Hindlimb muscle (tissue), 1 donor: ENCODE measurements around the gene FXYD3. TPM values are rescaled to one million over a fixed set of nuclear protein-coding genes. Genes with fewer than 3 reads are reported as not detected.
"Not testable (repeated sequence)": the region's sequence is repeated elsewhere in the genome, so short reads cannot be mapped to it uniquely, and the experiment has no call there.

Source experiments
- DNase-seq: peaks from one replicate; pipeline ENCODE4 v3.0.0-alpha.2; 2013
- polyA plus RNA-seq: library from polyadenylated mRNA; unstranded; fragments of 120-200 nt; gene quantifications from one replicate; pipeline ENCODE4 v1.2.1, GENCODE V29; 2013; ENCODE audit not compliant: insufficient read length

FXYD3 gene
- polyA plus RNA-seq, 1 donor, result 0.97 TPM

DNA sequence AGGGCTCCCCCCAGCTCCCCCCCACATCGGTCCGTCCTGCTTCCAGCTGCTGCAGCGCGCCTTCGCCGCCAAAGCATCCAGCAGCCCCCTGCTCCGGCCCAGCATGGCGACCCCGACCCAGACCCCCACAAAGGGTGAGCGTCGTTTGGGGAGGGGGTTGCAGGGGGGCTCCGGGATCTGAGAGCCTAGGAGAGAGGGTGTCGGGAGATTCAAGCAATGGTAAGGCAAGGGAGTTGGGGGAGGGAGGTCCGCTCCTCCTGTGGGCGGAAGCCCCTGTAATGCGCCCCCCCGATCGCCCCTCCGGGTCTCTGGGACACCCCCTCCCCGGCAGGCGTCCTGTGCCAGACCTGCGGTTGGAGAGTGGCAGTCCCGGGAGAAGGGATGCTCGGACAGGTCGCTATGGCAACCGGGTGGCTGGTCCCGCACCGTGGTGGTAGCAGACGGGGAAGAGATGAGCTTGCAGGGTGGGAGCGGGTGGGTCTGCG lies 27.6 kb downstream of the FXYD3 start, which contains the start of gene FXYD7:
Gene FXYD7 (plus strand): TSS at position 25 of the 485 bp plus-strand sequence. CDS start 79 bp downstream, at position 104.
- DNase-seq, result no peak

DNA sequence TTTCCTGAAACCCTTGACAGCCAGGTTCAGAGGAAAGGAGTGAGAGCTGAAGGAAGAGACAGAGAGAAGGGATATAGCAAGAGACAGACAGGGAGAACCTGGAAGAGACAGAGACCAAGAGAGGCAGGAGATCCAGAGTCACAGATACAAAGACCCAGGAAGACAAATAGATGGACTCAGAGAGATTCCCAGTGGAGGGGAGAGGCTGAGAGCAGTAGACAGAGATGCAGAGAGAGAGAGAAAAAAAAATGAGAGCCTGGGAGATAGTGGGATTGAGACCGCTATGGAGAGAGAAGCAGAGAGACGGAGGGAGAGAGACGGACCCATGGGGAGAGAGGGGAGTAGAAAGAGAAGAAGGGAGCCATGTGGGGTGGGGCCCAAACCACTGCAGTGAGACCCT lies 28.2 kb downstream of the FXYD3 start:
- no peak for DNase-seq

DNA sequence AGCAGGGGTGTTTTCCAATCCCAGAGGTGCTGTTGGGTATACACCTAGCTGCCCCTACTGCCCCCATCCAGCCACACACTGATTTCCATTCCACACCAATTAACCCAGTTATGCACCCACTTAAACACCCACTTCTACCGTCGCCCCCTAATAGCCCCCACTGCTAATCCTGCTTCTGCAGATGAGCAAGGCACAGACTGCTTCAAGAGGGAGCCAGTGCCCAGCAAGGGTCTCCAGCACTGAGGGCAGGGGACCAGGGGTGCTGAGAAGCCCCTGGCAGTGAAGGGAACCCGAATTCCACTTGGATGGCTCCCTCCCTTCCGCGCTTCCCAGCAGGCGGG lies 28.6 kb downstream of the FXYD3 start:
- no peak for DNase-seq

DNA sequence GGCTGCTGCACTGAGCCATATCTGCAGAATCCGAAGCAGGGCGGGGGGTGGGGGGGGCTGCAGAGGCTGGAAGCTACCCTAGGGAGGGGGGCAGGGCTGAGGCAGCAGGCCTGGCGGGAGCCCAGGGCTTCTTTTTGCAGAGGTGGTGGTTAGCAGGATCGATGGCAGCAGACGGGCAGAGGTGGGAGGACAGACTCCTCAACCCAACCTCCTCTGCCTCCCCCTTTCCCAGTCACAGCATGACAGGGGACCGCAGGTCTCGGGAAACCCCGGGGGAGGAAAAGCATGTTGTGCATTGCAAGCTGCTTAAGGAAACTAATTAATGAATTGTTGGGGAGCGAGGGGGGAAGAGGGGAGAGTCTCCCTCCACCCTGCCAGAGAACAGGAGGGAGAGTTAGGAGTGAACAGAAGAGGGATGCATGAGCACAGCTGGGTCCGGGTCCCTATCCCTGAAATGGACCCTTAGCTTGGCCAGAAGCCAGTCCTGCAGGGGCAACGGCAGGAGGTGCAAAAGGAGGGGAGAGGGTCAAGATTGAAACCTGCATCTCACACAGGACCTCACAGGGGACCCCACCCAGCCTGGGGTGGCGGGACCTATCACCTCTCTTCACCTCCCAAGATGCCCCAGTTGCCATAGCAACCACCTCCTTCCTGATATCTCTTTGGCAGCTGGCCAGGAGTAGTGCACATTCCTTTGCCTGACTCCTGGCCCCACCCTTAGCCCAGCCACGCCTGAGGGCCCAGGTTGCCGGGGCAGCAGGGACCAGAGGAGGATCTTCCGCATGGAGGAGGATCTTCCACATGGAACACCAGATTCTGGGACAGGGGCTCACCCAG lies 29.2 kb downstream of the FXYD3 start:
- no peak for DNase-seq

DNA sequence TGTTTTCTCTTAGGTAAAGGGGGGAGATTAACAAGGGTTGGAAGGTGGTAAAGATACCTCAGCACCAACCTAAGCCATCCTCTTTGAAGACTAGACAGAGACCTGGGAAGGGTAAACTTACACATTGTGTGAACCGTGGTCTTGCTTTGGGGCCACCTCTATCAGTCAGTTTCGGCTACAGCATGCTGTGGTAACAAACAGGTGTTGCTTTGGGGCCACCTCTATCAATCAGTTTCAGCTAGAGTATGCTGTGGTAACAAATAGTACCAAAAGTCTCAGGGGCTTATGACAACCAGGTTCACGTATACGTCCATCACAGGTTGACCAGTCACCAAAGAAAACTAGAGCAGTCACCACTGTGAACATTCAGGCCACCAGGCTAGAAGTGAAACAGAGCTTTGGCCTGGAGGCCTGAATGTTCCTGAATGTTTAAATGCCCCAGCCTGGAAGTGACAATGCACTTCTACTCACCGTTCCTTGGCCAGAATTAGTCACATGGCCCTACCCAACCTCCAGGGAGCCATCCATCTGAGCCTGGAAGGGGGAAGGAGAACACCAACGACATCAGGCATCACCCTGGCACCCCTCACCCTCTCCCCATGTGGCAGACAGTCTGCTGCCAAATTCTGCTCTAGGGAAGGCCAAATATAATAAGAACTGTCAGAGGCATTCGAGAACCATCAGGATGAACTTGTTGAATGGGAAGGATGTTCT lies 31.3 kb downstream of the FXYD3 start:
- DNase-seq, result no peak

DNA sequence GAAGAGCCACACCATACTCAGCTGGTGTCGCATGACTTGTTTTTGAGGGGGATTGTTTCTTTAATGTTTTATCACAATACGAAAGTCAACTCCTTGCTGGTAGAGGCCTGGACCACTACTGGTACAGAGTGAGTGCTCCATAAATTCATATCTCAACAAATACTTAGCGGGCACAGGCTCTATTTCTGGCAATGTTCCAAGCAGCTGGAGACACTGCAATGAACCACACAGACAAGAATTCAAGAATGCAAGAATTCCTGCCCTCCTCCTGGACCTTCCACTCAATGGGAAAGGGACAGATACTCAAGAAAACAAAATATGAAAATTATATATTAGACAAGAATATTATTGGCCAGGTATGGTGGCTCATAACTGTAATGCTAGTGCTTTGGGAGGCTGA lies 33.8 kb downstream of the FXYD3 start:
- no peak for DNase-seq

DNA sequence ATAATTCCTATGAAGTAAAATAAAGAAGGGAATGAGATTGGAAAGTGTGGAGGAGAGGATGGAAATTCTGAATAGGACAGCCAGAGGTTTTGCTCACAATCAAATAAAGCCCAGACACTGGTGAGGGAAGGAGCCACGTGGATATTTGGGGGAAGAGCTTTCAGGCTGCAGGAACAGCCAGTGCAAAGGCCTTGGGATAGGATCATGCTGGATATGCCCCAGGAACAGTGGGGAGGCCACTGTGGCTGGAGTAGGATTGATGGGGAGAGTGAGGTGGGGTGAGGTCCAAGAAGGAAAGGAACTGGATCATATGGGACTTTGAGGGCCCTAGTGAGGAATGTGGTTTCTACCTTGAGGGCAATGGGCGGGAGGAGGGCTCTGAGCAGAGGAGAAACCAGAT lies 34.8 kb downstream of the FXYD3 start:
- DNase-seq, result no peak

DNA sequence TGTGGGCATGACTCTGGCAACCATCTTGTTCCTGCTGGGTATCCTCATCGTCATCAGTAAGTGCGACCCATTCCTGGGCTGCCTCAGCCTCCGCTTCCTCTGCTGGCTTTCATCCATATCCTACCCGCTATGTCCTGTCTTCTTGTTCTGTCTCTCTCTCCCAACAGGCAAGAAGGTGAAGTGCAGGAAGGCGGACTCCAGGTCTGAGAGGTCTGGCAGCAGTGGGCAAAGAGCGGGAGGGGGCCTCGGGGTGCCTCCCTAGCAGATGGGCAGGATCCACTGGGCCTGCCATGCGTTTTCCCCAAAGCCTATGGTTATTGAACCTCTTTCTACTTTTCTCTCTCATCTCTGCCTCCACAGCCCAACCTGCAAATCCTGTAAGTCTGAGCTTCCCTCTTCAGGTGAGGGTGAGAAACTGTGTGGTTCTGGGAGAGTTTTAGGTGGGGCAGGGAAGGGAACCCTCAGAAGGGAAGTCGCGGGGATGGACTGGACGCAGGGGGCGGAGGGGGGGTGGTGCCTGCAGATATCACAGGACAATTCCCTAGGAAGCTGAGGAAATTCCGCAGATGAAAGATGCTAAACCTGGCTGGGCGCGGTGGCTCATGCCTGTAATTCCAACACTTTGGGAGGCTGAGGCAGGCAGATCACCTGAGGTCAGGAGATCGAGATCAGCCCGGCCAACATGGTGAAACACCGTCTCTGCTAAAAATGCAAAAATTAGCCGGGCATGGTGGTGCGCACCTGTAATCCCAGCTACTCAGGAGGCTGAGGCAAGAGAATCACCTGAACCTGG lies 35.8 kb downstream of the FXYD3 start:
- no peak for DNase-seq

DNA sequence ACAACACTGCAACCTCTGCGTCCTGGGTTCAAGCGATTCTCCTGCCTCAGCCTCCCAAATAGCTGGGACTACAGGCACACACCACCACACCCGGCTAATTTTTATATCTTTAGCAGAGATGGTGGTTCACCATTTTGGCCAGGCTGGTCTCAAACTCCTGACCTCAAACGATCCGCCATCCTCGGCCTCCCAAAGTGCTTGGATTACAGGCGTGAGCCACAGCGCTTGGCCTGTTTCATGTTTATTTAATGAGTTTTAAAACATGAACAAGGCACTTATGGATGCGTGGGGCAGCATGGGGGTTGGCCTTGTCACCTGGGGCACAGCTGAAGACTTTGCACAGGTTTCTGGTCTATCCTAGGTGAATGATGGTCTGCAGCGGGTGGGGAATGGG lies 37.5 kb downstream of the FXYD3 start:
- not testable (repeated sequence) for DNase-seq

DNA sequence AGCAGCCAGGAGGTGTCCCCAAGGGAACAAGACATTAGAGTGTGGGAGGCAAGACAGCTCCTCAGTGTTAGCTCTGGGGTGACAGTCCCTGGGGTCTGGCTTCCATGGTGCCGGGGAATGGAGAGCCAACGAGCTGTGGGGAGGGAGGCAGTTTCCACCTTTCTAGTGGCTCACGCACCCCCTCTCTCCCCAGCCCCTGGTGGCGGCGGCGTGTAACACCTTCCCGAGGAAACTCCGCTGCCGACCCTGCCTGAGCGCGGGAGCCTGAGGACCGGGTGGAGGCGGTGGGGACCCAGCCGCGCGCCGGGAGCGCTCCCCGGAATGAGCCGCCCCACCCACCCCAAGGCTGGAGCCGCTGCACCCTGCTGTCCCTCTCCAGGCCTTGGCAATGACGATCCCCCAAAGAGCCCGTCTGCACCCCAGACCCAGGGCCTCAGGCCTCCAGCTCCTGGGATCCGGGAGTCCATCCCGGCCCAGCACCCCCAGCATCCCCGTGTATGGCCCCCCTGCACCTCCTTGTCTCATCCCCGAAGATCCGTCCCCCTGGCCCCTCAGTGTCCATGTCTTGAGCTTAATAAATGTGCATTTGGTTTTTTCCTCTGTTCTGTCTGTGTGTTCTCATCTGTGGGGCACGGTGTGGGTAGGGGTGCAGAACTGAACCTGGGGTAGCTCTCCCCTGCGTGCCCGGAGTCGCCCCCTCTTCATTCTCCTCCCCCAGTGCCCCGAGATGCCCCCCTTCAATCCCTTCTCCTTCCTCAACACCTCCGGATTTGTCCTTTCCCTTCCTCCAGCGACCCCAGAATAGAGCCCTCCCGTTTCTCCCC lies 38.3 kb downstream of the FXYD3 start:
- no peak for DNase-seq

DNA sequence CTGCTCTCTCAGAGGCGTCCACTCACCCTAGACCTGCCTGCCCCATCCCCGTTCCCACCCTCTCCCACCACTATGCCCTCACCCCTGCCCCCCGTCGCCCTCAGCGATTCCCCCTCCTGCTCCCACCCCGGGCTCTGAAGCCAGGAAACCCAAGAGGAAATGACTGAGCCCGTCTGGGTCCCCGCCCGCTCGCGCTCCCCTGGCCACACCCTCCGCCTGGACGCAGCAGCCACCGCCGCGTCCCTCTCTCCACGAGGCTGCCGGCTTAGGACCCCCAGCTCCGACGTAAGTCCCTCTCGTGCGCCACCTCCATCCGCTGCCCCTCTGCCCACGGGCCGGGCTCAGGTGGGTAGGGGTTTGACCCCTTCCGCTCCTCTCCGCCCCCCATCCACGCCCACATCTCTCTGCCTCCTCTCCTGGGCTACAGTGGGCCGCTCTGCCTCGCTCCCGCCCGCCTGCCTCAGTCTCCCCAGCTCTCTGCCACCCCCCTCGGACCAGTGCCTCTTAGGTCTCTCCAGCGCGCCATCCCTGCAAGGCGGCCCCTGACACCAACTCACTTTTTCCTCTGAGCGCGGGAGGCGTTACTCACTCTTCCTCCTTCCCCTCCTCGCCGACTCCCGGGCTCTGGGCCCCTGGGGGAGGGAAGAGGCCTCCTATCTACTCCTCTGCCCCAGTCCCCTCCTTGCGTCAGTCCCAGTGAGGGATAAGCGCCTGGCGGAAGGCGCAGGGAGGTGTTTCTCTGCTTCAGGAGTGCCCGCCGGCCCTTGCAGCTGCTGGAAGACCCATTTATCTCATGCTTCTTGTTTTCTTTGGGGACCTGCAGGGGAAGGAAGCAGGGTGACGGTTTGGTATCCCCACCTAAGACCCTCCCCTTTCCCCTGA lies 39.1 kb downstream of the FXYD3 start, which contains the start of gene FXYD5:
Gene FXYD5 (plus strand): TSS at position 211 of the 882 bp plus-strand sequence. CDS start 816 bp downstream, outside the sequence.
- peak; percentile 64 for DNase-seq

DNA sequence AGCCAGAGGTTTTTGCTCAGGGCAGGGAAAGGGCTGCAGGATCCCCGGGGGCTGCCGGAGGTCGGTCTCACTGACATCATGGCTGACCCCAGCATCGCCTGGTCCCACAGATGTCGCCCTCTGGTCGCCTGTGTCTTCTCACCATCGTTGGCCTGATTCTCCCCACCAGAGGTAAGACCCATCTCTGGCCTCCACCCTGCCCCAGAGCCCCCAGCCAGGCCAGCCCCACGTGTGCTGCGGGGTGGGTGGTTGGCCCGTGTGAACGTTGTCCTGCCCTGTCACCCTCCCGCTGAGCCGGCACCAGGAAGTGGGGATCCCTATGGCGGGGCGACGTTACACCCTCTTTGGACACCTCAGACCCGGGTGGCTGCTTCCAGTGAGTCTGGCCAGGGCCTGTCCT lies 39.8 kb downstream of the FXYD3 start:
- no peak for DNase-seq

DNA sequence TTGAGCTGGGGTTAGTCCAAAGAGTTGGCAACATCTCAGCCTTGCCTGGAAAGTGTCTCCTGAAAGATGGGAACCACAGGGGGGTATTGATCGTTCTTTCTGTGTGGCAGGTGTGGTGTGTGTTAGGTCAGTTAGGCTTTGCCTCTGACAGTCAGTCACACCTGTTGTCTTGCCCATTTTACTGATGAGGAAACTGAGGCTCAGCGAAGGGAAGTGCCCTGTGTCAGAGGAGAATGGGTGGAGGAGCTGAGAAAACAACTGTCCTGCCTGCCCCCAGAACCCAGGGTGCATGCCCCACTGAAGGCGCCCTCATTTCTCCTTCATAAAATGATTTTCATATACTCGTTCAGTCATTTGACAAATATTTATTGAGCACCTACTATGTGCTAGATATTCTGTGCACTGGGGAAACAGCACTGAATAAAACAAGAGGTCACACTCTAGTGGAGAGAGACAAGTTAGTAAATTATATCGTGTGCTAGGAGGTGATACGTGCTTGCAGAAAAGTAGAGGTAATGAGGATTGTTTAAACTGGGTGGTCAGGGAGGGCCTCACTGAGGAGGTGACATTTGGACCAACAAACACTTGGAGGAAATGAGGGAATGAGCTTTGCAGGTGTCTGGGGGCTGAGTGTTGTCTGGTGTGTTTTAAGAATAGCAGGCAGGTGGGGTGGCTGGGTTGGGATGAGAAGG lies 40.5 kb downstream of the FXYD3 start:
- DNase-seq, result no peak

DNA sequence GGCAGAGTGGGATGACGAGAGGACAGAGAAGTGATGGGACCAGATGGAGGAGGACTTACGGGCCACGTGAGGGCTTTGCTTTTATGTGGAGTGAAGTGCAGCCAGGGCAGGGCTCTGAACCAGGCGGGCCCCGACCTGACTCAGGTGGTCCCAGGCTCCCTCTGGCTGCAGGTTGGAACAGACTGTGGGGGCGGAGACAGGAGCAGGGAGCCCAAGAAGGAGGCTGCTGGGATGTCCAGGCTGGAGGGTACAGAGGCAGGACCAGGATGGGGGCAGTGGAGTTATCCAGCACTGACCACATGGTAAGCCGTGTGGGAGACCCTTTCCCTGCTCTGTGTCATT lies 41.0 kb downstream of the FXYD3 start:
- no peak for DNase-seq

DNA sequence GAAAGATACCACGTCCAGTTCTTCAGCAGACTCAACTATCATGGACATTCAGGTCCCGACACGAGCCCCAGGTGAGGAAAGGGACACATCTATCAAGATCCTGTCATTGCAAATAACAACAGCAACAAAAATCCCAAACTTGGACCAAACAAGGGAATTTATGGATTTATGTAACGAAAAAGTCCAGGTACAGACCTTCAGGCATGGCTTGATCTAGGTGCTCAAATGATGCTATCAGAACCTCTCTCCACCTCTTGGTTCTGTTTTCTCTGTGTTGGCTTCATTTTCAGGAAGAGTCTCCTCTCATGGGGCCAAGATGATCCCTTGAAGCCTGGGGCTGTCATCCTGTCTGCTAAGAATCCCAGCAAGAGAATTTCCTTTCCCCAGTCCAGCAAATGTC lies 41.8 kb downstream of the FXYD3 start:
- no peak for DNase-seq

DNA sequence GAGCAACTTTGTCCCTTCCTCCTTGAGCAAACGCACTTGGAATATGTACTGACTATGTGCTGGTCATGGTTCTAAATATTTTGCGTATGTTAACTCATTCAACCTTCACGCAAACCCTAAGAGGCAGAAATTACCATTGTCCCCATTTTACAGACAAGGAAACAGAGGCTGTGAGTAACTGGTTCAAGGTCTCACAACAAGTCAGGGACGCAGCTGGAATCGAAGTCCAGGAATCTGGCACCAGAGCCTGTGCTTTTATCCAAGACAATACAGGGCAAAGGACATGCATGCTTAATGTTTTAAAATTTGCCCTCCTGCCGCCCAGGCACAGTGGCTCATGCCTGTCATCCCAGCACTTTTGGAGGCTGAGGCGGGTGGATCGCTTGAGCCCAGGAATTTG lies 44.0 kb downstream of the FXYD3 start:
- DNase-seq, result no peak

DNA sequence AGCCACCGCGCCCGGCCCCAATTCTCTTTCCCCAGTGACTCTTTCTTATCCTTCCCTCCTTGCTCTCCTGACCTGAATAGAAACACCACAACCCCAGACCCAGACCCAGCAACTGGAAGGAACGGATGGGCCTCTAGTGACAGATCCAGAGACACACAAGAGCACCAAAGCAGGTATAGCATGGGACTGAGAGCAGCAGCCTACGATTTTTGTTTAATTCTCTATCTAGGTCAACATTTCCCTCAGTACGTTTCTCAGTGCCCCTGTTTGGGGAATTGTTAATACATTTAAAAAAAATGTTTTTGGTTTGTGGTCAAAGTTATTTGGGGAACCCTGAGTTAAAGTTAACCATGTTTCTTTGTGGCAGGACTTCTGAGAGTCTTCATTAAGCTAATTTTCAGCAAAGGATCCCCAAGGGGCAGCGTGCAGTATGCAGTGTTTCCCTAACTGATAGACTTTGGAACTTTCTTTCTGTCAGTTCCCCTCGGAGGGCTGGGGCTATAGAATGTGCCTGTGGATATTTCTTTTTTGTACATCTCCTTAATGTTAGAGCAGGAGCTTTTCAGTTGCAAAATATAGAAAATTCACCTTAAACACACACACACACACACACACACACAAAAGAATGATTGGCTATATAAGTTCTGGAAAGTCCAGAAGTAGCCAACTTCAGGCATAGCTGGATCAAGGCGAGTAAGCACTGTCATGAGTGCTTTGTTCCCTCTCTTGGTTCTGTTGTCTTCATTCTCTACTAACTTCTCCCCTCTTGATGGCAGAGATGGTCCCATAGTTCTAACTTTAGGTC lies 45.2 kb downstream of the FXYD3 start:
- DNase-seq, result no peak

DNA sequence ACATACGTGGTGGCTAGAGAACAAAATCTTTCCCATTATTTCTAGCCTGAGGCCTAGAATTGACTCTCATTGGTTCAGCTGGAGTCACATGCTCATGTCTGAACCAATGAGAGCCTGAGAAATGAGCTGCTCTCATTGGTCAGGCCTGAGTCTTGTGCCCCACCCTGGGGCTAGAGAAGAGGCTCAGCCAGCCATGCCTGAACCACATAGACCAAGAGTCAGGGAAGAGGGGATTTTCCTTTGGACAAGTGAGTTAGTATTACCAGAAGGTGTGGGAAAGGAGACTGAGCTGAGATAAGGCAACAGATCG lies 45.8 kb downstream of the FXYD3 start:
- no peak for DNase-seq

DNA sequence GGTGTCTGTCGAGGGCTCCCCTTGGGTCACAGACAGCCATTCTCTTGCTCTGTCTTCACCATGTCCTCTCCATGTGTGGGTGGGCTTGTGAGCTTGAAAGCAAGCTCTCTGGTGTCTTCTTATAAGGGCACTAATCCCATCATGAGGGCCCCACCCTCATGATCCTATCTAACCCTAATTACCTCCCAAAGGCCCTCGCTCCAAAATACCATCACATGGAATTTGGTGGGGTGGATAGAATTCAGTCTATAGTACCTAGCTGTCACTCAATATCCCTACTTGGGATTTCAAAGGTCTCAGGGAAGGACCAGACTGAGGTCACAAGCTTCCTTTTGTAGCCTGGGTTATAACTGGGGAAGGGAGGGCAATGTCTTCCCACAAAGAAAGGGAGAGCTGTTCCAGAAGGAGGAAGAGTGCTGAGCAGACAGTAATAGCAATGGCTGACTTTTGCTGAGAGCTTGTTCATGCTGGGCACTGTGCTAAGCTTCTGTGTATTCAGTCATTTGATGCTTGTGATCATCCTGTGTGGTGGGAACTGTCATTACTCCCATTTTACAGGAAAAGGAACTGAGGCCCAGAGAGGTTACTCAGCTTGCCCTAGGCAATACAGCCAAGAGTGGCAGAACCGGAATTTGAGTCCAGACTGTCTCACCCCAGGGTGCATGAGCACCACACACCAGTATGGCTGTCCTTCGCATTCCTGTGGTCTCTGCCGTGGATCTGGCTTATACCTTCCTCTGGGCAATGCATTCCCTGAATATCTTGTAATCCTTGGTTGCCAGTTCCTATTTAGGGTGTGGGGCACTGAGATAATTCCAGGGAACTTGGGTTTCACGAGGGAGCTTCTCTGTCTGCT lies 47.1 kb downstream of the FXYD3 start:
- DNase-seq, result no peak
